ENCODE results near the gene RHOH. TPM values are rescaled to one million over a fixed set of nuclear protein-coding genes. Genes with fewer than 3 reads are reported as not detected.
"Not testable (repeated sequence)": the region's sequence is repeated elsewhere in the genome, so short reads cannot be mapped to it uniquely, and the experiment has no call there.

Gene RHOH, protein sequence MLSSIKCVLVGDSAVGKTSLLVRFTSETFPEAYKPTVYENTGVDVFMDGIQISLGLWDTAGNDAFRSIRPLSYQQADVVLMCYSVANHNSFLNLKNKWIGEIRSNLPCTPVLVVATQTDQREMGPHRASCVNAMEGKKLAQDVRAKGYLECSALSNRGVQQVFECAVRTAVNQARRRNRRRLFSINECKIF
- 1 to 10 TPM in 2 of 12 donors, under 1 TPM in 8, not detected in 2; 0.16 to 1.6 (median 0.57) TPM for polyA plus RNA-seq (ENCODE audit: insufficient read length in 12 of 12)
- long read RNA-seq, donor 1: 0 reads
- long read RNA-seq, donor 2, full-length matches to known transcripts: 1 of 1 reads
- long read RNA-seq, donor 2, partial matches to known transcripts: 0 of 1 reads
- long read RNA-seq, donor 2, other reads (novel, unspliced or antisense): 0 of 1 reads
- long read RNA-seq, donor 3: 0 reads
- long read RNA-seq, donor 4: 0 reads
- long read RNA-seq, donor 5, full-length matches to known transcripts: 1 of 1 reads
- long read RNA-seq, donor 5, partial matches to known transcripts: 0 of 1 reads
- long read RNA-seq, donor 5, other reads (novel, unspliced or antisense): 0 of 1 reads
- long read RNA-seq, donor 6: 0 reads
- long read RNA-seq, donor 7: 0 reads
- long read RNA-seq, donor 8: 0 reads
- long read RNA-seq, donor 9, full-length matches to known transcripts: 2 of 2 reads
- long read RNA-seq, donor 9, partial matches to known transcripts: 0 of 2 reads
- long read RNA-seq, donor 9, other reads (novel, unspliced or antisense): 0 of 2 reads
- long read RNA-seq, donor 10: 0 reads
- long read RNA-seq, donor 11: 0 reads

DNA sequence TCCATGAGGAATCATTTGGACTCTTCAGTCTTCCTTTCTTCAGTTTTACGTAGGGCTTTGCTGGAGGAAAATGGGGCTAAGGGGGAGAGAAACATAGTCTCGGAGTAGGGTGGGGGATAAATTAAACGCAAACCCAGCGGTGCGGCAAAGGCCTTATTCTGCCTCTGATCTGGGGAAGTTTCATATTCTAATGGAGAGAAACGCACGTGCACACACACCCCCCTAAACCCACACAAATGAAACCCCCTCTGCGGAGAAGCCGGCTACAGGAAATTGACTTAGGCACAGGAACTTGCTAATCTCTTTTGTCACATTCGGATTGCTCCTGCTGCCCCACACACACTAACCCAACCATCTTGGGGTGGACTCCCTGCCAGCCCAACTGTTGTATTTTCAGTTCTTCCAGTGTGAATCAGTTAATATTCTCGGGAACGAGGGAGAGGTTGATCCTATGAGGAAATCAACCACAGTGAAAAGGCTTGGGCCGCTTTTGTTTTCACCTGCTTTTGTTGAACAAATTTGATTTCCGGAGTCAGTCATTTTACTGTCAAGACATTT lies at the start of gene RHOH:
RHOH (plus strand) TSS at position 308 of the 558 bp plus-strand sequence. CDS start 46,356 bp downstream, outside the sequence.
- no peak for DNase-seq

DNA sequence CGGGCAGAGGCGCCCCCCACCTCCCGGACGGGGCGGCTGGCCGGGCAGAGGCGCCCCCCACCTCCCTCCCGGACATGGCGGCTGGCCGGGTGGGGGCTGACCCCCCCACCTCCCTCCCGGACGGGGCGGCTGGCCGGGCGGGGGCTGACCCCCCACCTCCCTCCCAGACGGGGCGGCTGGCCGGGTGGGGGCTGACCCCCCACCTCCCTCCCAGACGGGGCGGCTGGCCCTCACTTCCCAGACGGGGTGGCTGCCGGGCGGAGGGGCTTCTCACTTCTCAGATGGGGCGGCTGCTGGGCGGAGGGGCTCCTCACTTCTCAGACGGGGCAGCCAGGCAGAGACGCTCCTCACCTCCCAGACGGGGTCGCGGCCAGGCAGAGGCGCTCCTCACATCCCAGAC lies 49.3 kb upstream of the RHOH start:
- DNase-seq: not testable (repeated sequence)

DNA sequence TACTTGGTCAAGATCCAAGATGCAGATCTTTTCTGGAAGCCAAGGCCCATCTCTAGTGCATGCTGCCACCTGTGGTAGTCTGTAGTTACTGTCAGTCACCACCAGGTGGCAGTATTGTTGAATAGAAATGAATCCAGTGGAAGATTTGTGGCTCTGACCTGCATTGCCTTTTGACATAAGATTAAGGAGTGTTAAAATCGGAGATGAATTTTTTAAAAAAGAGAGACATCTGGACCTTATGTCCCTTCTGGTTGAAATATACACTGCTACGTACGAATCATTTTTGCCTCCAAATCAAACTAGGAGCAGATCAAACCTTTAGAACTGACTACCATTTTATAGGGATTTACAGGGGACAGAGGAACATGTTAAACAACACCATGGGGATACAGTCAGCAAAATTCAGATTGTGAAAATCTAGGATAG lies 46.9 kb upstream of the RHOH start:
- DNase-seq: peak; percentile 47

DNA sequence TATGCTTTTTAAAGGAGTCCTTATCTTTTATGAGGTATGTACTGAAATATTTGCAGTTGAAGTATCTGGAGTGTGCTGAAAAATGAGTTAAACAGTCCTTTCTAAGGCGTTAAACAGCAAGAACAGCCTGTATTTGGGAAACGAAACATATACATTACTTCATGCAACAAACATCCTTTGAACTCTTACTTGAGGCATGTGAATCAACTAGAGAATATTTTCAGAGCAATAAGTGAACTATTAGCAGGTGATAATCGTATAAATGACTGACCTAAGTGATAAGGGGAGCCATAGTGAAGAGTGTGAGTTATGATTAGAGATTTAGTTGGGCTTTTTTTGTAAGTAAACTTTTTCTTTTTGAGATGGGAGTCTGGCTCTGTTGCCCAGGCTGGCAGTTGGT lies 45.9 kb upstream of the RHOH start:
- DNase-seq: no peak

DNA sequence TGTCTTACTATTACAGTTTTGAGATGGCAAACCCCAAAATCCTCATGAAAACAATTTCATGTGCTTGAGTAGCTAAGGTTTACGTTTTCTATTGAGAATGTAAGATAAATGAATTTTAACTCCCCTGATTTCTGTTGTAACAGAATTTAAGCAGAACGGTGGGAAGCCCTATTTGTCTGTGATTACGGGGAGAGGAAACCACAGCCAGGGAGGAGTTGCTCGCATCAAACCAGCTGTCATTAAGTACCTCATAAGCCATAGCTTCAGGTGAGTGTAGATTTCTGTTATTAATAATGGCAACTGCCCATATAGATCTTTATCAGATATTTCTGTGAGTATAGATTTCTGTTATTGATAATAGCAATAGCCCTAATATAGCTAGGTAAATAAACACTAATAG lies 44.2 kb upstream of the RHOH start:
- DNase-seq: no peak

DNA sequence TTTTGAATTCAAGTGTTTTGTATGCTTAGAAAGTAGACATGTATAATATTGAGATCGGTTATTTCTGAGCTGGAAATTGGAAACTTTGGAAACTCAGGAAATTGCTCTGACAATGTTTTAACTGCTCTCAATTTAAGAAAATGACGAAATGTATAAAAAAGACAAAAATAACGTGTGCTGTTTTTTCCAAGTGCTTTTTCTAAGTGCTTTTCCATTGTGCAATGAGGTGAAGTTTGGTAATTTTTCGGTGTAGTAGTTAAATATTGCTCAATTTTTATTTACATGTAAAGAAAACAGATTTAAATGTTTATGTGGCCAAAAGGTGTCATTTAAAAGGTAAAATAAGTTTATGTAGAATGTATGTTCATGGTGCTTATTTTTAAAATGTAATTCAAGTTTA lies 39.4 kb upstream of the RHOH start:
- no peak for DNase-seq

DNA sequence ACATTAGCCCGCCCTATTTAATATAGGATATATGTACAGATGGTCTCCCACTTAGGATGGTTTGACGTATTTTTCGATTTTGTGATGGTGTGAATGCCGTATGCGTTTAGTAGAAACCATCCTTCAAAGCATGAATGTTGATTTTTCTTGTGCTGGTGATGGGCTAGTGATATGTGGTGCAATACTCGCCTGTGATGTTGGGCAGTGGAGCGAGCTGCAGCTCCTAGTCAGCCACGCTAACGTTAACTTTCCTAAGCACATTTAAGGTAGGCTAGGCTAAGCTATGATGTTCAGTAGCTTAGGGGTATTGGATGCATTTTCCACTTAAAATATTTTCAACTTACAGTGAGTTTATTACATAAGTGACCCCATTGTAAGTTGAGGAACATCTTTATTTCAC lies 36.6 kb upstream of the RHOH start:
- no peak for DNase-seq

DNA sequence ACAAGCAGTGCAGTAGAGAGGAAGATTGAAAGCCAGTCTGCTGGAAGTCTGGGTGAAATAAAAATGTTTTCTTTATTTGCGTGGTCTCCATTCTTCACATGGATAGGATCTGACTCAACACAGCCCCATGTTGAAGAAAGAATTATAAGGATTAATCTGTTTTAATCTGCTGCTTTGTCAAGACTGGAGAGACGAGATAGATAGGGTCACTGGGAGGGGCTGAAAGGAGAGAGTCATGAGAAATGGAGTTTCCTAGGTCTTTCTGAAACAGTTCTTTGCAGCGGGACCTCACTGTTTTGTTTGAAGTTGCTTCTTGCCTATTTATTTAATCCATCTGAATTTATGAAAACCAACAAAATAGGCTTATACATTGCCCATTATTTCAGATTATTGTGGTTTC lies 32.4 kb upstream of the RHOH start:
- DNase-seq: no peak

DNA sequence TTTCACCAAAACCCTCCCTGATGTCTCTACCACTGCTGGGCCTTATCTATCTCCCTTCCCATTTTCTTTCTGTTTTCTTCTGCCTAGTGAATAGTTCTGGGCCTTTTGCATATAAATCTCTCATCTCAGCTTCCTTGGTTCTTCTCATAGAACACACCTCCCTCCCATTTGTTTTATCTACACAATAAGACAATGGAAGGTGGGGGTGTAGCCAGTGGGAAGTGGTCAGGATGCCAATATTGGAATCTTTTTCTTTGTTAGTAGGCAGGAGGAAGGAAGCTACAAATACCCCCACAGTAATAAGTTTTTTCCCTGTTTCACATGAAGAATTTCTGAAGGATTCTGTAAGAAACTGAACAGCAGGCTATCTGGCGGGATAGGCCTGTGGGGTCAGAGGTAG lies 30.9 kb upstream of the RHOH start:
- DNase-seq: no peak

DNA sequence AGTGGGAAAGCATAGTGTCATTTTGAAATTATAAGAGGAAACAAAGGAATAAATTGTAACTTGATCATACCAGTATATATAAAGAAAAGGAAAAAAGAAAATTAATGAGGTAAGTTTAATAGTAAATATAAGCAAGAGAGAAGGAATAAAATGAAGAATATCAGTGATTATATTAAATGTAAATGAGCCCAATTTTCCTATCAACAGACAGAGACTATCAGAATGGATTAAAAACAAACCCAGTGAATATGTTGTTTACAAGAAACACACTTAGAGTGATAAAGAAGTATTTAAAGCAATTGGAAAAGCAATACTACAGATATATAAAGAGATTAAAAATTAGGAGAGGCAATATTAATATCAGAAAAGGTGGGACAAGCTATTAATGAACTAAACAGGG lies 28.8 kb upstream of the RHOH start:
- no peak for DNase-seq

DNA sequence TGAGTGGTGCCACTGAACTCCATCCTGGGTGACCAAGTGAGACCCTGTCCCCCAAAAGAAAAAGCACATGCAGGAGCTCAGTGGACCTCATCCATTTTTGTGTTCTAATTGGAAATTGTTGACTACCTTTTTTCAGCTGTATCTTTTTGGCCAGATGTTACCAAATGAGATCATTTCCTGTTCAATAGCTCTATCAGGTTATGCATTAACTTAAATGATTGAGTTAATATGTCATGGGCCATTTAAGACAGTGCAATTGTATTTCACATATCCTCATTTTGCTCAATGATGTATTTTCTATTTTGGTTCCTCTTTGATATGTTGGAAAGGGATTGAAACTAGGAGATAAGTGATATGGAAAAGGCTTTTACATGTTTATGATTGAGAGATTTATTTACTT lies 26.2 kb upstream of the RHOH start:
- DNase-seq: no peak

DNA sequence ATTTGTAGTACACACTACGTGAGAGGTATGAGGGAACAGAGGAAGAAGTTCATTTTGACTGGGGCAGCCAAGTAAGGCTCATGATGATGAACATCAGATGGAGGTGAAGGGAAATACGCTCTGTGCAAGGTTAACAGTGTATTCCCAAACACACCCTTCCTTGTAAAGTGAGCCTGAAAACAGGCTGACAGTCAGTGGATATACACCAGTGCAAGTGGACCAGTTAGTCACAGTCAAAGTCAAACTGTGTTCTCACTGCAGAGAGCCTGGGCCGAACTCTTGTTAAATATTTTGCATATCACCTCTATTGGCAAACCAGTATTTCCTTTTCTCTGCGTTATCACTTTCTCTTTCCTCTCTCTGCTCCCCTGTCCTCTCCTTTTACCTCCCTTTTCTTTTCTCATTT lies 23.4 kb upstream of the RHOH start:
- no peak for DNase-seq

DNA sequence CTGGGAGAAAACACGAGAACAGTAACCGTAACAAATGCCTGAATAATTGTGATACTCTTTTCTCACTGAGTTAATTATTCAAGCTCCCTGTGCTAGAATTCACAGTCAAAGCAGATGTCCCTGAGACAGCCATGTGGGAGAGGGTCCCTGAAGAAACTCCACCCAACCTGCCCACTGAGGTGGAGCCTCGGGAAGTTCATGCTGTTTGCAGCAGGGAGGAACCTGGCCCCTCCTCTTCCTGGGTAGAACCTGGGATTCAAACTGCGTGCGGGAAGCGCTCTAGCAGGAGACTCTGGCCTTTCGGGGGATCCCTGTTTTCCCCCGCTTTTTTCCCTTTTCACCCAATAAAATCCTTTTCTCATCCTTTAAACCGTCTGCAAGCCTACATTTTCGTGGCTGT lies 20.2 kb upstream of the RHOH start:
- DNase-seq: no peak

DNA sequence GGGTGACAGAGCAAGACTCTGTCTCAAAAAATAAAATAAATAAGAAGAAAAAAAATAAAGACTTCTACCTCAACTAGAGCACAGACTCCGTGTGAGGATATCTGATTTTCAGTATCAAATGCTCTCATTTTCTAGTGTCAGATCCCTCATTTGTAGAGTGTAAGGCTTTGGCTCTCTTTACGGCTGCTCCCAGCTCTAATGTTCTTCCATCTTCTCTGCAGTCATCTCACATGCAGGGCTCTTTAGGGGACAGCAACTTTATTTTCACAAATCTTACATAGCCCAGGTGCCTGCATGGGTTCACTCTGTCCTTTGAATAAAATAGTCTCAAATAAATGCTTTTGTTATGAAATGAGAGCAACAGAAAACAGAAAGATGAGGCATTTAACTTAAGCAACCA lies 19.2 kb upstream of the RHOH start:
- no peak for DNase-seq

DNA sequence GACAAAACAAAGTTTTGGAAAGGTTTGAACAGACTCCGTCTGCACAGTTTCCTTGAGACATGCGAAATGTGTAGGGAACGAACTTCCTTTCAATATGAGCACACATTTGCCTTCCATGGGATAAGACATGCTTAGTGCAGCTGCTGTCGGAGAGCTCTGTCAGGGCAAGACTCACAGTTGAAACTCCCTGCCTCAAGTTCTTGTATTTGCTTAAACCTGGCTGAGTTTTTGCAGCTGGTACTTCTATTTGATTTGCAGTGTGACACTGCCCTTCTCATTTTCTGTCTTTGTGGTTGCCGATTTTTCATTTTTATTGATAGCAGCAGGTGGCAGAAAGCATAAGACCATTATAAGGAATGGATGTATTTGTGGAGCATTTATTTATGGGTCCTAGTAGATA lies 18.2 kb upstream of the RHOH start:
- DNase-seq: no peak

DNA sequence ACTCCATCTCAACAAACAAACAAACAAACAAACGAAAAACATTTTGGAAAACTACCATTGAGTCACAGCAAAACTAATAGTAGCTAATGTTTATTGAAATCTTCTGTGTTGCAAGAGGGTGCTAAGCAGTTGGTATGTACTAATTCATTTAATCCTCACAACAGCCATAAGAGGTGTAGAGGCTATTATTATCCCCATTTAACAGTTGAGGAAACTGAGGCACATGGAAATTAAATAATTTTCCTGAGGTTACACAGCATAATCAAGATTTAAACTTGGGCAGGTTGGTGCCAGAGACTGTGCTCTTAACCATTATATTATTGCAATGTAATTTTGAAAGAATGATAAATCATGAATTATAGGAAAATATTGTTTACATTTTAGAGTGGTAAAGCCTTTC lies 17.5 kb upstream of the RHOH start:
- no peak for DNase-seq

DNA sequence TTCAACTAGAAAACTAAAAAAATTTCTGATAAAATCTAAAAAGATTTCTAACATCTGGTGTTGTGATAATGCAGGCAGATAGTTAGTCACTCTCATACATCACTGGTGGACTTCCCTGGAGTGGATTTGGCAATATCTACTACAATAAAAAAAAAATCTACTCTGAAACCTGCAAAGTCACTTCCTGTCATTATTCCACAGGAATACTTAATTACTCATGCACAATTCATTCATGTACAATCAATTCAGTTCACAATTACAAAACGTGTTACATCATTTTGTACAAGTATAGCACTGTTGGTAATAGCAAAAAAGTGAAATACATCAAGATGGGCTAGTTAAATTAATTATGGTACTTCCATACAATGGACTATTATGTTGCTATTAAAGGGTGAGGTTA lies 16.5 kb upstream of the RHOH start:
- no peak for DNase-seq

DNA sequence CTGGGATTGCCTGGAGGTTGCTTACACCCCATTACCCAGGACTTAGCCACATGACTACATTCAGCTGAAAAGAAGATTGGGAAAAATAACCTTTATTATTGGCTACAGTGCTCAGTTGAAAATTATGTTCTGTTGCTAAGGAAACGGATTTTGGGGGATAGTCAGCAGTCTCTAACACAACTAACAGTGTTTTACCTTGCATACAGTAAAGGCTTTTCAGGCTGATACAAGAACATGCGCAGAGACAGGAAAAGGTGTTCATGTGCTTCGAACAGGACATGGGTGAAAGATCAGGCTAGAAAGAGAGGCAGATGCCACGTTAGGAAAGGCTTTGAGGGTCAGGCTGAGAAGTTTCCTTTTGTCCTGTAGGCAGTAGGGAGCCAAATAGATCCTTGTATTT lies 14.8 kb upstream of the RHOH start:
- DNase-seq: no peak

DNA sequence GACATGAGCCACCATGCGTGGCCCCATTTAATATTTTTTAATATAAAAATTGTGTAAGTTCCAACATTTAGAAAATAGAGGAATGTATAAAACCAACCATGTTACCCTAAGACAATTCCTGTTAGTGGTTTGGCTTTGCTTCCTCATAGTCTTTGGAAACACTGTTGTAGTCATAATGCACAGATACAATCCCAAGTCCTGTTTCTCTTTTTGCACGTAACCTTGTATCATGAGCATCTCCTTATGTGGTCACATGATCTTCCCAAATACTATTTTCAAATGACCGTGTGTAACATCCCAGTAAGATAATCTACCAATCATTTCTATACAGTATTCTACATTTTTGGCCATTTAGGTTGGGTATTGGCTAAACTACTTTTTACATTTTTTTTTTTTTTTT lies 13.9 kb upstream of the RHOH start:
- no peak for DNase-seq

DNA sequence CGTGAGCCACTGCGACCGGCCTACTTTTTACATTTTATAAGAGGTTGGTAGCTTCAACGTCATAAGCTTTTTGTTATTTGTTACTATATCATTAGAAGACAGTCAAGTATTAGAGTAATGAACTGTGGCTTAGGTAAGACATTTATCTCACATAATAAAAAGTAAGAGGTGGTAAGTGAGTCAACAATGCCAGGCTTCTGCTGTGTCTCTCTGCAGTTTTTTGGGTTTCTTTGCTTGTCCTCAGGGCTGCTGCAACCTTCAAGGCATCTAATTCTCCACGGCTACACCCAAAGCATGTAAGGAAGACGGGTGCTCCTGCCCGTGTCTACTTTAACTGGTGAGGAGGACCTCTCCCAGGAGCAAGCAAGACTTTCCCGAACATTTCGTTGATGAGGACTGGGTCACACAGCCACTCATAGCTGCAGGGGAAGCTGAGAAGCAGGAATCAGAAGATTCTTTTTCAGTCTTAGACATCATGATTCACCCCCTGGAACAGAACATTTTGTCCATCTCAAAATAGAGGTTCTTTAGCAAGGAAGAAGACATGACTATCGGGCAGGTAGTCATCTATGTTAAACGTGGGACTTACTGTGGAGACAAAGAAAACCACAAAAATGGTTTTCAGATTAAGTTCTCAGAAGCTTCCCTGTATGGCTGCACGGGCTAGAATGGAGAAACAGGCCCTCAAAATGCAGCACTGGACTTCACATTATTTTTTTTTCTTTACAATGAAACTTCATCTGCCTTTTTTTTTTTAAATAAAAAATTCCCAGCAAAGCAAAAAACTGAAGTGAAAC lies 13.0 kb upstream of the RHOH start:
- no peak for DNase-seq

DNA sequence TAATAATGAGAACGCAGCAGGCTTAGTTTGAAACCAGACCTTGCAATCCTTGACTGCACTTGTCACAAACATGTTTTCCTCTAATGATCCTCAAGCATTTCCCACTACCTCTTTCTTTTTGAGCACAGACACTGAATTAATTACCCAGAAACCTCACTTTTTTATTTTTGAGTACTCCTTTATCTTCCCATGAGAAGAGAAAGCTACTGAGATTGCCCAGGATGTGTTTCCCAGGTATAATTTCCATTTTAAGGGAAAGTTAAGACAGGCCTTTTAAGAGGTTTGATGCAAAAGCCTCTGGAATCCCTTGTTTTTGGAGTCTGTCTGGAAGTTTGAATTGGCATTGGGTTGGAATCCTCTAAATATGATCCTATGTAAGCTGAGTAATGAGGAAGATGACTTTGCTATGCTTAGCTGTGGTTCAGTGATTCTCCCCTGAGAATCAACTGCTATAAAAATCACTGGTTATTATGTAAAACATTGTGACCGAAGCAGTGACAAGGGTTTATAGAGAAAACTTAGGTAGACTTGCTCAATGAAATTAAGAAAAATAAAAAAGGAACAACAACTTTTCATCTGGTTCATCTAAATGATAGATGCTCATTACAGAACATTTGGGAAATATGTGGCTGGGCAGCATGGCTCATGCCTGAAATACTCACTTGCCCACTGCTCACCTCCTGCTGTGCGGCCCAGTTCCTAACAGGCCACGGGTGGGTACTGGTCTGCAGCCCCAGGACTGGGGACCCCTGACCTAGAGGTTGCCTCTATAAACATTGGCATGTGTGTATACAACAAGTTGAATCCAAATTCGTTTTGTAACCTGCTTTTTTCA lies 10.8 kb upstream of the RHOH start:
- DNase-seq: no peak
